ENCODE measurements around the gene SEMA7A.
A peak's percentile ranks its signal among the peaks of the same experiment; 100 is the strongest.
"Not testable (repeated sequence)": the region's sequence is repeated elsewhere in the genome, so short reads cannot be mapped to it uniquely, and the experiment has no call there.

The SEMA7A gene, protein sequence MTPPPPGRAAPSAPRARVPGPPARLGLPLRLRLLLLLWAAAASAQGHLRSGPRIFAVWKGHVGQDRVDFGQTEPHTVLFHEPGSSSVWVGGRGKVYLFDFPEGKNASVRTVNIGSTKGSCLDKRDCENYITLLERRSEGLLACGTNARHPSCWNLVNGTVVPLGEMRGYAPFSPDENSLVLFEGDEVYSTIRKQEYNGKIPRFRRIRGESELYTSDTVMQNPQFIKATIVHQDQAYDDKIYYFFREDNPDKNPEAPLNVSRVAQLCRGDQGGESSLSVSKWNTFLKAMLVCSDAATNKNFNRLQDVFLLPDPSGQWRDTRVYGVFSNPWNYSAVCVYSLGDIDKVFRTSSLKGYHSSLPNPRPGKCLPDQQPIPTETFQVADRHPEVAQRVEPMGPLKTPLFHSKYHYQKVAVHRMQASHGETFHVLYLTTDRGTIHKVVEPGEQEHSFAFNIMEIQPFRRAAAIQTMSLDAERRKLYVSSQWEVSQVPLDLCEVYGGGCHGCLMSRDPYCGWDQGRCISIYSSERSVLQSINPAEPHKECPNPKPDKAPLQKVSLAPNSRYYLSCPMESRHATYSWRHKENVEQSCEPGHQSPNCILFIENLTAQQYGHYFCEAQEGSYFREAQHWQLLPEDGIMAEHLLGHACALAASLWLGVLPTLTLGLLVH

DNA sequence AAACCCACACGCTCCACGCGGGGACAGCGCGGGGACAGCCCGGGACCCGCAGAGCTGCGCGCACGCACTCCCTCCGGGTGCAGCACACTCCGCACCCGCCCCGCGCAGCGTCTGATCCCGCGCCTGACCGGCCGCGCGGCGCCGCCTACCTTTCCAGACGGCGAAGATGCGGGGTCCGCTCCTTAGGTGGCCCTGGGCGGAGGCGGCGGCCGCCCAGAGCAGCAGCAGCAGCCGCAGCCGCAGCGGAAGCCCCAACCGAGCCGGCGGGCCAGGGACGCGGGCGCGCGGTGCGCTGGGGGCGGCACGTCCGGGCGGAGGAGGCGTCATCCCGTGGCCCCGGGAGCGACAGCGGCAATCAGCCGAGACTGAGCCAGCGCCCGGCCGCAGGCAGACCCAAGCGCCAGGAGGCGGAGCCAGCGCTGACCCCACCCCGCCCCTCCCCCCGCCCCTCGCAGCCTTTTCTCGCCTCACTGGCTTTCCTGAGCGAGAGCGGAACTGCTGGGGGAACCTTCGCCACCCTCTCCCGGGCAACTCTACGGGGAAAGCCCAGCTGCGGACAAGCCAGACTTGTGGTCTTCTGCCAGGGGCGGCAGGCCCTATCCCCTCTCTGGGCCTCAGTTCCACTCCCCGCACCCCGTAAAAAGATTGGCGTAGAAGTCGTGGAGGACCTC, at the start of gene SEMA7A:
Gene SEMA7A, minus strand, starts transcription at position 367 of the 671 bp plus-strand sequence. Its CDS starts 40 bp downstream, at position 327.
- DNase-seq = peak; percentile 96

DNA sequence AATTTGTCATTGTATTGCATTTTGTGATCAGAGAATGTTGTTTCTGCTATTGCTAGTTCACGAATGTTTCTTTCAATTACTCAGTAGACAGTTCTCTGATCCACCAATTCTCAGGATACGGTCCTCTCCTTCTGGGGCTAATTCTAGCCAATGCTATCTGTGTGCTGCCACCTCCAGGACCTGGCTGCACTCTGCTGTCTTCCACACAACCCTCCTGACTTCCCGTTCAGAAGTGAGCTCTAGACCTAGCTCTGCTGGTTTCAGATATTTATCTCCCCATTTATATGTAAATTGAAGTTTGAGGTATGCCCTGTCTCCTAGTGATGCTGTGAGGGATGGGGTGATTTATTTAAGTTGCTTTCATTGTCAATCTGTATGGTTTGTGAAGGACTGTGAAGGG, 48.9 kb upstream of the SEMA7A start:
- peak; percentile 32 for DNase-seq

DNA sequence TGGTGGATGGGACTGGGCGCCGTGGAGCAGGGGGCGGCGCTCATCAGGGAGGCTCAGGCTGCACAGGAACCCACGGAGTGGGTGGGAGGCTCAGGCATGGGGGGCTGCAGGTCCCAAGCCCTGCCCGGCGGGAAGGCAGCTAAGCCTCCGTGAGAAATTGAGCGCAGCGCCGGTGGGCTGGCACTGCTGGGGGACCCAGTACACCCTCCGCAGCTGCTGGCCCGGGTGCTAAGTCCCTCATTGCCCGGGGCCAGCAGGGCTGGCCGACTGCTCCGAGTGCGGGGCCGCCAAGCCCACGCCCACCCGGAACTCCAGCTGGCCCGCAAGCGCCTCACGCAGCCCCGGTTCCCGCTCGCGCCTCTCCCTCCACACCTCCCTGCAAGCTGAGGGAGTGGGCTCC, 46.6 kb upstream of the SEMA7A start:
- DNase-seq = not testable (repeated sequence)

DNA sequence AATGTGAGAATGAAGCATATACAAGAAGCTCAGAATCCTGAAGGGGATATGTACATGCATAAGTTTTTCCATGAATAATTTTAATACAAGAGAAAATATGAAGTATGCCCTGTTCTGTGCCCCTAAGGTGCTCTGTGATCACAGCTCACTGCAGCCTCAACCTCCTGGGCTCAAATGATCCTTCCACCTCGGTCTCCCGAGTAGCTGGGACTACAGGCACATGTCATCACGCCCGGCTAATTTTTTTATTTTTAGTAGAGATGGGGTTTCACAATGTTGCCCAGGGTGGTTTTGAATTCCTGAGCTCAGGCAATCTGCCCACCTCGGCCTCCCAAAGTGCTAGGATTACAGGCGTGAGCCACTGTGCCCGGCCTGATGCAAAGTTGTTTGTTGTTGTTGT, 37.9 kb upstream of the SEMA7A start:
- not testable (repeated sequence) for DNase-seq

DNA sequence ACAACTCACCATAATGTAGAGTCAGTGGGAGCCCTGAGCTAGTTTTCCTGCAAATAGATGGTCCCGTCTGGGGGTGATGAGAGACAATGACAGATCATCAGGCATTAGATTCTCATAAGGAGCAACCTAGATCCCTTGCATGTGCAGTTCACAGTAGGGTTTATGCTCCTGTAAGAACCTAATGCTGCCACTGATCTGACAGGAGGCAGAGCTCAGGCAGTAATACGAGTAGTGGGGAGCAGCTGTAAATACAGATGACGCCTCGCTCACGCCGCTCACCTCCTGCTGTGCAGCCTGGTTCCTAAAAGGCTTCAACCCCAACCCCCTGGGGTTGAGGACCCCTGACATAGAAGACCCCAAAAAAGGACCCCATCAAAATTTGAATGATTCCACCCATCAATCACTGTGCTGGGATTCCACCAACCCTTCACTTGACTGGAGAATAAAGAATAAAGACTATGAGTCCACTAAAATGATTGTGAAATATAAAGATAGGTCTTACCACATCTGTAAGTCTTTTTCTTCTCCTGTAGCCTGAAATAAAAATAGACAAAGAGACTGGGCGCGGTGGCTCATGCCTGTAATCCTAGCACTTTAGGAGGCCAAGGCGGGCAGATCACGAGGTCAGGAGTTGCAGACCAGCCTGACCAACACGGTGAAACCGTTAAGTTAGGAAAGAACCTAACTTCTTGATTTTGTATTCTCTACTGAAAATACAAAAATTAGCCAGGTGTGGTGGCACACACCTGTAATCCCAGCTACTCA, 37.1 kb upstream of the SEMA7A start:
- DNase-seq = no peak

DNA sequence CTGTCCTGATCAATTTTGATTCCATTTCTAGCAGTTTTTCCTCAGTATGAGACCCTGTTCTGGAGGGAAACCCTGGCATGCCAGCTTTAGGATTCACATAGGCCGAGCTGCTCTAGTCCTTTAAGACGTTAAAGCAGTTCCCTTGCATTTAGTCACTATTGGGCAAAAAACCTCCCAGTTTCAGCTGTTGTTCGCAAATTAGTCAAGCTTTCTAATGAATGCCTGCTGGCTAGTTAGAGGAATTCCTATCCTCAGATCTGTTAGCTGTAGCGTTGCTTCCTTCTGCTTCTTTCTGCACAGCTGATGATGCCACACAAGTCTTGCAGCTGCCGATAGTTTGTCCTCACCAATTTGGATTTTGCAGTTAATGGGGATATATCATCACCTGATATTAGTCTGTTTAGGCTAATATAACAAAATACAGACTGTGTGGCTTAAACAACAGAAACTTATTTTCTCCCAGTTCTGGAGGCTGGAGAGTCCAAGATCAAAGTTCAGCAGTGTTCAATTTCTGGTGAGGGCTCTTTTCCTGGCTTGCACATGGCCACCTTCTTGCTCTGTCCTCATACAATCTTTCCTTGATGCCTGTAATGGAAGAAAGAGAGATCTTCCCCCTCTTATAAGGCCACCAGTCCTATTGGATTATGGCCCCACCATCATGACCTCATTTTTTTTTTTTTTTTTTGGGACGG, 34.7 kb upstream of the SEMA7A start:
- DNase-seq = no peak

DNA sequence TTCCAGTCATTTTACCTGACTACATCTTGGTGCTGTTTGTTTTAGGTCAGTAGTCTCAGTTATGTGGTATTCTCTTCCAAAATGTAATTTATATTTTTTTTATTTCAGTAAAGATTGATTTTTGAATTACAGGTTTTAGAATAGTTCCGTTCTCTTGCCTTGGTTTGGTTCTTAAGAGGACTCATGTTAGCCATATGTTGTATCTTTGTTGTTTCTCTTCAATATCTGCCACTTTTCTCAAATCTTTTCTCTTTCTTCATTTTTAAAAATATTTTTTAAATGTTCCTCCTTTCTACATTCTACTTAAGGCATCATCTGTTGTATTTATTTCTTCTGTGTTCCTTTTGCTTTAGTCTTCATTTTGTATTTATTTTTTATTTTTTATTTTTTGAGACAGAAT, 32.8 kb upstream of the SEMA7A start:
- no peak for DNase-seq

DNA sequence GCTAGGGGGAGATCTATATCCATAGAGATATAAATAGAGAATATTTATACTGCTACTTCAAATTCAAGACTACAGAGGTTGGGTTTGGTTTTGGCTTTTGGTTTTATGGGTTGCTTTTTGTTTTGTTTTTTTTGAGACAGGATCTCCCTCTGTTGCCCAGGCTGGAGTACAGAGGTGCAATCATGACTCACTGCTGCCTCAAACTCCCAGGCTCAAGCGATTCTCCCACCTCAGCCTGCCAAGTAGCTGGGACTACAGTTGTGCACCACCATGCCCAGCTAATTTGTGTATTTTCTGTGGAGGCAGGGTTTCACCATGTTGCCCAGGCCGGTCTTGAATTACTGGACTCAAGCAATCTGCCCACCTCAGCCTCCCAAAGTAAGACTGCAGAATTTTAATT, 31.1 kb upstream of the SEMA7A start:
- DNase-seq = no peak

DNA sequence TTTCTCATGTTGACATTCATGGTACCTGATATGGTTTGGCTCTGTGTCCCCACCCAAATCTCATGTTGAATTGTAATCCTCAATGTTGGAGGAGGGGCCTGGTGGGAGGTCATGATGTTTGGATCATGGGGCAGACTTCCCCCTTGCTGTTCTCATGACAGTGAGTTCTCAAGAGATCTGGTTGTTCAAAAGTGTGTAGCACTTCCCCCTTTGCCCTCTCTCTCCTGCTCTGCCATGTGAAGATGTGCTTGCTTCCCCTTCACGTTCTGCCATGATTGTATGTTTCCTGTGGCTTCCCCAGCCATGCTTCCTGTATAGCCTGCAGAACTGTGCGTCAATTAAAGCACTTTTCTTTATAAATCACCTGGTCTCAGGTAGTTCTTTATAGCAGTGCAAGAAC, 30.5 kb upstream of the SEMA7A start:
- DNase-seq = no peak

DNA sequence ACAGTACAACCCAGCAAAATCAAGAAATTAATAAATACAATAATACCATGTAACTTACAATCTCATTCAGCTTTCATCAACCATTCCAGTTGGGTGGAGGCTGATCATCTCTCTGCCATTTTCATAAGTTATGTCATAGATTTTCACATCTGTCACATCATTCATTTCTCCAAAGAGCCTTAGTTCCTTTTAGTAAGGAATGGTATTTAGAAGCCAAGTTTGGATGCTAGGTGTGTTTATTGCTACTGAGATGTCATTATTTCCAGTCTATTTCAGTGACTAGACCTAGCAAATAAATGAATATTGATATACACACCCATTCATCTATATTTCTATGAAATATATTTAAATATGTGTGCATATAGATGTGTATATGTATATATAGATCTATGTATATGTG, 29.9 kb upstream of the SEMA7A start:
- DNase-seq = no peak

DNA sequence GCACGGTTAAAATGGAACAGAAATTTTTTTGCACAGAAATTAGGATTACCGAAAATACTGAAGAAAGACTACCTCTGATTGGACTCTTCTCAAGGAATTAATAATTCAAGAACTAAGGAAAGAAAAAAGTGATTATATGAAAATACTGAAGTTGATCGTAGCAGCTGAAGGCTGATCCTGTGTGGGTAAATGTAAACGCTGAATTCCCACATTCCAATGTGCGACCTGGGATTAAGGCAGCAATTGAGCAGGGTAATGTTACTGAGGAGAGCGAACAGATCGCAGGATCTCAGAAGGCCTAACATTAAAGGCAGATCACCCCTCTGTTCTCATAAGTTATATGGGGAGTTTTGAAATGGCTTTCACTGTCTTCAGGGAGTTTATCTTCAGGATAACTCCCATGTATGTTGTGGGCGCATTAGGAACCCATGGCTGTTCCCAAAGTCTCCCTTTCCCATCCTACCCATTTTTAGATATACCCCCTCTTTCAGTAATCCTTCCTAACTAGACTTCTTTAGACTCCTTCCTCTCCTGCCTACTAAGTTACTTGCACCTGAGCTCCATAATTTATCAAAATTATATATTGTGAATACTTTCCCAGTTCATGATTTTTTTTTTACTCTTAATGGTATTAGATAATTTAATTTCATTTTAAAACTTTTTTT, 28.2 kb upstream of the SEMA7A start:
- DNase-seq = peak; percentile 16

DNA sequence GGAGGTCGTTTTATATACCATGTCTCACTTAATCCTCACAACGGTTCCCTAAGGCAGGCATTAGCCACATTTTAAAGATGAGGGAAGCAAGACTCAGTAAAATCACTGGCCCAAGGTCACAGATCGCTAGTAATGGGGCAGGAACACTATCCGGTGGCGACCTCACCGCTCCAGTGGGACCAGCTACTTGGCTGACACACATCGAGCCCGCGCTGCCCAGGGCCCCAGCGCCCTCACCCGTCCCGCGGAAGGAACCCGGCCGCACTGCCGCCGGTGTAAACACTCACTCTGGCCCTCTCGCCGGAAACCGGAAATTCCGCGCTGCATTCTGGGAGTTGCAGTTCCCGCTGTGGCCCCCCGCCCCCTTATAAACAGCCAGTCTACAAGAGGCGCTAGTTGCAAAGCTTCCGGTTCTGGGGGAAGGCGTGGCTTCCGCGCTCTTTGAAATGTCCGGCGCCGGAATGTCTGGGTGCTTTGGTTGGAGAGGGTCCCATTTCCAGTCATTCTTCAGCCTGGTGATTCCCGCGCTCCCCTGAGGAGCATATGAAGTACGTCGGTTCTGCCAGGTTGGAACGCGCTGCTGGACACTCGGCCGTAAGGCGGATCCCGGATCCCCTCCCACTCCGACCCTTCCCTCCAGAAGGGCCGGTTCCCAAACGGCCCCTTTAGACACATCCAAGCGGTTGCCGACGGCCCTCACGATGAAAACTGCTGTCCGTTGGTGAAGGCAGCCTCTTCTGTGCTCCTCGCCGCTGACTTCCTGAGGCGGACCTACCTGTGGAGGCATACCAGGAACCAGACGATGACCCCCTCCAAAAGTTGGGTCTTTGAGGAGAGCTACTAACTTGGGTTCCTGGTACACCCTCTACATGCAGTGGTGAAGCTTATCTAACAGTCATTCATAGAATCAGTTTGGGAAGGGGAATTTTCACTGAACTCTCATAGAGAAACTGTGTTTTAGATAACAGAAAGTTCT, 27.4 kb upstream of the SEMA7A start, which contains the start of gene UBL7:
Gene UBL7, minus strand, starts transcription at position 290 of the 976 bp plus-strand sequence. CDS start 2,293 bp downstream, outside the sequence.
- peak; percentile 100 for DNase-seq

DNA sequence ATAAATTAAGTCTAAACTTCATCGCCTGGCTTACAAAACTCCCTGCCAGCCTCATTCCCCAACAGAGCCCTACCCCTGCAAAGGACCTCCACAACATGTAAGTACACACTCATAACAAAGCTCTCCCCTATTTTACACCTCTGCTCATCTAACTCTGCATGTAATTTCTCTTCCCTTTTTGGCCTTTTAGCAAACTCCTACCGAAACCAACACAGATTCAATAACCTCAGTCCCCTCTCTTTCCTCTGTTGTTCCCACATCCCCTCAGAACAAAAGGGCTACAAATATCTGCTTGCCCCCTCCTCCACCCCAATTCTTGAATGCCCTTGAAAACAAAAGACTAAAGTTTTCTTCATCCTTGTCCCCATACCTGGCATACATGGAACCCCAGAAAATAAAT, 26.5 kb upstream of the SEMA7A start:
- DNase-seq = peak; percentile 28

DNA sequence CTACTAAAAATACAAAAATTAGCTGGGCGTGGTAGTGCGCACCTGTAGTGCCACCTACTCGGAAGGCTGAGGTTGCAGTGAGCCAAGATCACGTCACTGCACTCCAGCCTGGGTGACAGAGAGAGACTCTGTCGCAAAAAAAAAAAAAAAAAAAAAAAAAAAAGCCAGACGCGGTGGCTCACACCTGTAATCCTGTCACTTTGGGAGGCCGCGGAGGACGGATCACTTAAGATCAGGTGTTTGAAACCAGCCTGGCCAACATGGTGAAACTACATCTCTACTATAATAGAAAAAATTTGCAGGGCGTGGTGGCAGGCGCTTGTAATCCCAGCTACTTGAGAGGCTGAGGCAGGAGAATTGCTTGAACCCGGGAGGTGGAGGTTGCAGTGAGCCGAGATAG, 26.0 kb upstream of the SEMA7A start:
- not testable (repeated sequence) for DNase-seq

DNA sequence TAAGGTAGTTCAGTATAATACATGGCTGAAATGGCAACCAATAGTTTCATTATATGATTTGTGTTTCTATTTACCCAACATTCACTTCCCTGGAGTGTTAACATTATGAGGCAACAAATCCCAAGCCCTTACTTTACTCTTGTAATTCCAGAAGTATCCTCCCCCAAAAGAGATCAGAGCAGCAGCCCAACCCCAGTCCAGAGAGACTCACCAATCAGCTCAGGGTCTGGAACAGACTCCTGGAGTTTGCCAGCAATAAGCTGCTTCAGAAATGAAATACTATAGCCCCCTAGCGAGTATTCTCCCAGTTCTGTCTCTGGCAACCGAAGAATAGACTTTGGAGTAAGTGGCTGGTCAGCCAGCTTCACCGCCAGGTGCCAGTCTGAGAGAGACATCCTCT, 24.7 kb upstream of the SEMA7A start:
- no peak for DNase-seq

DNA sequence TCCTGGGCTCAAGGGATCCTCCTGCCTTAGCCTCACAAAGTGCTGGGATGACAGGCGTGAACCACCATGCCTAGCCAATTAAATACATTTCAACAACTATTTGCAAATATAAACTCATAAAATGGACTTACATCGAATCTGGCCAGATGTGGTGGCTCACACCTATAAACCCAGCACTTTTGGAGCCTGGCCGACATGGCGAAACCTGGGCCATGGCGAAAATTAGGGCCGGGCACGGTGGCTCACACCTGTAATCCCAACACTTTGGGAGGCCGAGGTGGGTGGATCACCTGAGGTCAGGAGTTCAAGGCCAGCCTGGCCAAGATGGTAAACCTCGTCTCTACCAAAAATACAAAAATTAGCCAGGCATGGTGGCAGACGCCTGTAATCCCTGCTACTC, 23.3 kb upstream of the SEMA7A start:
- DNase-seq = not testable (repeated sequence)

DNA sequence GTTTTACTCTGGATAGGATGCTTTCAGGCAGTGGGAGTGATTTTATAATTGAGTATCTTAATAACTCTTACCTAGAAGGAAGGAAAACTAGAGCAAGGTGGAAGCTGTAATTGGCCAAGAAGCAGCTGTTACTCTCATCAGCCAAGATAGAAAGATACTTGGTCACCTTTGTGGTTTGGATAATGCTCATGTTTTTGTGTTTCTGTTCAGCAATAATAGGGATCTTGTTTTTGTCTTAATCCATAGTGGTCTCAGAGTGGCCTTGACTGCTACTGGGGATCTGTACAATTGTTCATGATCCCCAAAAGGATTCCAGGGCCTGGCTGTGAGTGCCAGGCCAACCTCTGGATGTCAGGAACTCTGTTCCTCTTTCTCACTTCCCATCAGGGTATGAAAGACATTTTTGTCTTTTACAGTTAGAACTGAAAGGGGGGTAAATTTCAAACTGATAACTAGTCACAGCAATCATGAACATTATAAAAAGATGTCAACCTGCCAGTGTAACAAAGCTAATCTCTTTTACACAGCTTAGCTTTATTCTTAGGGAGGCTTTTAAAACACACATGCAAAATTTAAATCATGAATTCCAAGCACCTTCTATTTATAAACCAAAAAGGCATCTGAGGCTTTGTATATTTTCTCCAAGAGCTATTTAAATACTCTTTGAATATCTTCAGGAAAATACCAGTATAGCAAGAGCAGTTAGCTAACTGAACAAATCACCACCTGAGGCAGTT, 21.2 kb upstream of the SEMA7A start:
- DNase-seq = peak; percentile 1

DNA sequence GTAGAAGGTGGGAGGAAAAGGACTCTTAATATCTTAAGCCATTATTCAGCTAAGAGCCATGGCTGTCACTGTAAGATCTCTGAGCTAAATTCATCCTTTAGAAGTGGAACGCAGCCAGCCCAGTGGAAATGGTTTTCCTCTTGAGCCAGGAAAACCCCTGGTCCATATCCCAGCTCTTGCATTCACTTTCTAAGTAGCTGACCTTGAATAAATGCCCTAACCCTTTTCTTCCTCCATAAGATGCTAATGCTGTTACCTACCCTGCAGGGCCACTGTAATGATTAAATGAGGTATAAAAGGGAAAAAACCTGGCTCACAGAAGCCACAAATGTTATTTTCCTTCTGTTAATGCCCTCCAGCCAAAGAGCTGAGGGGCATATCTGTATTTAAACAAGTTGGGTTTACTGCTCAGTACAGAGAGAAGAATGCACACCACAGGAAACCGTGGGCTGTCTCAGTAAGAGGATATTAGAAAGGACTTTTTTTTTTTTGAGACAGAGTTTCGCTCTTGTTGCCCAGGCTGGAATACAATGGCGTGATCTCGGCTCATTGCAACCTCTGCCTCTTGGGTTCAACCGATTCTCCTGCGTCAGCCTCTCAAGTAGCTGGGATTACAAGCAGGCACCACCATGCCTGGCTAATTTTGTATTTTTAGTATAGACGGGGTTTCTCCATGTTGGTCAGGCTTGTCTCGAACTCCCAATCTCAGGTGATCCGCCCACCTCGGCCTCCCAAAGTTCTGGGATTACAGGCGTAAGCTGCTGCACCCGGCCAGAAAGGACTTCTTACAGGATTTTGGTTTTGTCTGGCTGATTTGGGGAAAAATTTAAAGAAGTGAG, 20.4 kb upstream of the SEMA7A start:
- no peak for DNase-seq

All from RPMI8226 (cell line).